Stimulated activated effector memory CD8-positive, alpha-beta T cell treated with anti-CD3 and anti-CD28 coated beads, Interleukin-12 subunit alpha, Interleukin-12 subunit beta, amount 100 ng/mL, for 72 hours (primary cell): ENCODE data around the gene MICAL3.
"Not testable (repeated sequence)": the region's sequence is repeated elsewhere in the genome, so short reads cannot be mapped to it uniquely, and the experiment has no call there.

ENCODE experiments used
- ATAC-seq: fragments of 150-1000 bp; cut with Tn5 transposase; 2 replicates; pipeline ENCODE4 v1.10.0; 2021
- DNase-seq, 2 donors: peaks; one replicate each; pipeline ENCODE4 v3.0.0; 2021 to 2022; ENCODE audit warnings: low spot score in 2 of 2
- H3K27ac Mint-ChIP-seq: one replicate; pipeline ENCODE4 v1.8.0; 2022; ENCODE audit warnings: mild to moderate bottlenecking, mixed read lengths
- H3K36me3 Mint-ChIP-seq: one replicate; pipeline ENCODE4 v1.8.0; 2022; ENCODE audit warnings: mild to moderate bottlenecking, mixed read lengths
- H3K4me1 Mint-ChIP-seq: one replicate; pipeline ENCODE4 v1.8.0; 2022; ENCODE audit warnings: mixed read lengths
- H3K4me3 Mint-ChIP-seq: one replicate; pipeline ENCODE4 v1.8.0; 2022; ENCODE audit warnings: mild to moderate bottlenecking, mixed read lengths
- H3K9me3 Mint-ChIP-seq: one replicate; pipeline ENCODE4 v1.8.0; 2022; ENCODE audit warnings: mixed read lengths

The MICAL3 gene

GRCh38 chr22:18024276-18024939 lies at the start of gene MICAL3:
Gene MICAL3 (minus strand): TSS chr22:18024561. CDS start chr22:17906812, 117,749 bp downstream.
- ATAC-seq, result peak; percentile 94
- peak; percentile 57 to 77 for DNase-seq
- H3K9me3 Mint-ChIP-seq, result no peaks in the 10 kb centered on the region
- H3K27ac Mint-ChIP-seq, result no peak within 1 kb of the TSS
- peaks cover 16% of the 10 kb centered on the region for H3K4me1 Mint-ChIP-seq
- H3K4me3 Mint-ChIP-seq, result peak within 1 kb of the TSS; percentile 88
- no peaks in the 10 kb centered on the region for H3K36me3 Mint-ChIP-seq

GRCh38 chr22:18073927-18074326 lies 49.6 kb upstream of the MICAL3 start:
- not testable (repeated sequence) for H3K4me3 Mint-ChIP-seq, ATAC-seq, H3K27ac Mint-ChIP-seq, DNase-seq, H3K9me3 Mint-ChIP-seq, H3K36me3 Mint-ChIP-seq
- peaks cover 20% of the 10 kb centered on the region for H3K4me1 Mint-ChIP-seq

GRCh38 chr22:18073467-18073866 lies 49.1 kb upstream of the MICAL3 start:
- no peak for ATAC-seq

GRCh38 chr22:18071968-18072310 lies 47.6 kb upstream of the MICAL3 start:
- no peak for DNase-seq
- Mint-ChIP-seq H3K4me3 (no peak overlapping the region), H3K9me3 (no peaks in the 10 kb centered on the region), H3K36me3 (no peaks in the 10 kb centered on the region), H3K4me1 (peaks cover 5% of the 10 kb centered on the region), H3K27ac (no peak overlapping the region)
- ATAC-seq, result no peak

More at GRCh38 chr22:18073467-18073866, 49.1 kb upstream of the MICAL3 start:
- no peak for DNase-seq
- Mint-ChIP-seq H3K4me3 (no peak overlapping the region), H3K9me3 (no peaks in the 10 kb centered on the region), H3K36me3 (peaks cover 2% of the 10 kb centered on the region), H3K4me1 (peaks cover 15% of the 10 kb centered on the region), H3K27ac (no peak overlapping the region)

- H3K36me3 Mint-ChIP-seq, H3K4me3 Mint-ChIP-seq, H3K27ac Mint-ChIP-seq, H3K4me1 Mint-ChIP-seq, ATAC-seq, H3K9me3 Mint-ChIP-seq, DNase-seq: not testable (repeated sequence)
Observed at GRCh38 chr22:18071307-18071967, 47.1 kb upstream of the MICAL3 start.

DNA sequence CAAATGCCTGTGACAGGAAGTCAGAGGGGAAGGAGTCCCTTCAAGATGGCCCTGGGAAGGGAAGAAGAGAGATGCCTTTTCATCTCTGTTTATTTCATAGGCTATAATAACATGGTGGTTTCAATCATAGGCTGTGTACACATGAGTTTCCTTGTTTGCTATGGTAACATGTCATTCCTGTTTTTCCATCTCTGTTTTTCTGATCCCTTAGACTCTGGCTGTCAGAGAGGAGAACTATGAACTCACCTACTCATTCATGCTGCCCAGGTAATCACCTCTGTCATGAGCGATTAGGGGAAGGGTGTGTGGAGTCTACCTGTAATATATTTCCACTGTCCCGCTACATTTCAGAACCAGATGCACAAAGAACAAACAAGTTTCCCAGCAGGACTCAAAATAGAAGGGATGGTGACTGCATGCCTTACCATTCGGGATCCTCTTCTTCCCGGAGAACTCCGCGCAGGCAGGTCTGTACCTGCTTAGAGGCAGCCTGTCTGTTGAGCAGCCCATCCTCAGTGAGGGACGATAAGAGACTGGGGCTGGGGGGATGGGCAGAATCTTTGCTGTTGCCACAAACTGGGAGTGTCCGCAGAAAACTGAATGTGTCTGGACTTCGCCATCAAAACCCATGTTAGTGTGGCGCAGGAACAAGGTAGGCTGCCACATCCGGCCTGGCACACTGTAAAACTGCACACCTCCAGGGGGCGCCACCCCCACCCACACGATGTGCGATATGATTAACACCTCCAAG lies 46.4 kb upstream of the MICAL3 start:
- Mint-ChIP-seq H3K4me1 (peaks cover 6% of the 10 kb centered on the region), H3K9me3 (no peaks in the 10 kb centered on the region), H3K36me3 (no peaks in the 10 kb centered on the region), H3K4me3 (no peak overlapping the region), H3K27ac (no peak overlapping the region)
- no peak for DNase-seq
- ATAC-seq, result no peak

GRCh38 chr22:18070041-18070440 lies 45.7 kb upstream of the MICAL3 start:
- Mint-ChIP-seq H3K4me1 (peaks cover 6% of the 10 kb centered on the region), H3K4me3 (no peak overlapping the region), H3K9me3 (no peaks in the 10 kb centered on the region), H3K36me3 (no peaks in the 10 kb centered on the region), H3K27ac (no peak overlapping the region)
- no peak for ATAC-seq
- DNase-seq, result no peak

DNA sequence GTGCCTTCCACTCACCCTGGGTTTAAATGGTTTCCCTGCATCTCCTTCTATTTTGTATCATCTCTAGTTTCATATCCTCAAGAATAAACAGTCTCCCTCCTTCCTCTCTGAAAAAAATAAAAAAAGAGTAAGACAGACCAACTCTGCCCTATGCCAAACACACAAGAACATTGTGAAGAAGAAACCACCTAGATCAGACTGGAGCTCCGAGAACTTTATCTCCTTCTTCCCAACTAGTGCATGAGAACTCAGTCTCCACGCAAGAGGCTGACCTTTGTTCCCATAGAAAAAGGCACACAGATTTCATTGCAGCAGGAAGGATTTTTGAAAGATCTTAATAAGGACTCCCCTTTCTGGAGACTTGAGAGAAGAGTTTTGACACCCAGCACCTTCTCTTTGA lies 44.7 kb upstream of the MICAL3 start:
- no peak for ATAC-seq
- no peaks in the 10 kb centered on the region for H3K36me3 Mint-ChIP-seq
- H3K9me3 Mint-ChIP-seq, result no peaks in the 10 kb centered on the region
- no peak for DNase-seq
- peaks cover 6% of the 10 kb centered on the region for H3K4me1 Mint-ChIP-seq
- no peak overlapping the region for H3K4me3 Mint-ChIP-seq
- no peak overlapping the region for H3K27ac Mint-ChIP-seq

- no peaks in the 10 kb centered on the region for H3K36me3 Mint-ChIP-seq
- no peak overlapping the region for H3K4me3 Mint-ChIP-seq
- peaks cover 6% of the 10 kb centered on the region for H3K4me1 Mint-ChIP-seq
- no peaks in the 10 kb centered on the region for H3K9me3 Mint-ChIP-seq
- no peak for ATAC-seq
- no peak for DNase-seq
- no peak overlapping the region for H3K27ac Mint-ChIP-seq
Observed at GRCh38 chr22:18068381-18068988, 44.1 kb upstream of the MICAL3 start.

DNA sequence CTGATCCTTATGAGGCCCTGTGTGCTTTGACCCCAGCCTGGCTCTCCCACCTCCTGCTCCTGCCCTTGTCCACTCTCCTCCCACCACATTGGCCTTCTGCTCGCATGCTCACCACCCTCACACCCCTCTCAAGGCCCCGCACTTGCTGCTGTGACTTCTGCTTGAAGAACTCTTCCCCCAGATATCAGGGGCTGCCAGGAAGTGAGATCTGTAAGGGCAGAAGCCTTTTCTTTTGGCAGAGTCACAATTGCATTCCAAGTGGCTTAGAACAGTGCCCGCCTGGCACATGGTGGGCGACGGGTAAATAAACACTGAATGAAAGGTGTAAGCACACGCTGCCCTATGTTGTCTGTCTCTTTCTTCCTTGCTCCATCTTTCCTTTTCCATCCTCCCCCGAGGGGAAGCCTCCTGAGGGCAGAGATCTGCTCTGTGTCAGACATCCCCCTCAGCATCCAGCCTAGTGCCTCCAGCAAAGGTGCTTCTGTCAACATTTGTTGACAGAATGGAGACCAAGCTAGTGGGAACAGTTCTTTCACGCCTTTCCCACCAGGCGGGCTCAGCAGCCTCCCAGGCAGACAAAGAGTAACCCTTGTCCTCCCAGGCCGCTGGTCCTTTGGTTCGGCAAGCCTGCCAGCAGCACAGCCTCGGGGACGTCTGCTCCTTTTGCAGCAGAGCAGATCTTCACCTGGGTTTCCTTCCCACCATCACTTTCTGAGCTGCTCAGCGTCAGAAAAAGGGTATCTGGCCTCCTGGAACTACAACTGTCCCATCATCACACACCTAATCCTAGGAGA lies 43.4 kb upstream of the MICAL3 start:
- no peaks in the 10 kb centered on the region for H3K36me3 Mint-ChIP-seq
- H3K9me3 Mint-ChIP-seq, result no peaks in the 10 kb centered on the region
- ATAC-seq (no peak), DNase-seq (no peak)
- no peak overlapping the region for H3K27ac Mint-ChIP-seq
- H3K4me3 Mint-ChIP-seq, result no peak overlapping the region
- peaks cover 6% of the 10 kb centered on the region for H3K4me1 Mint-ChIP-seq

GRCh38 chr22:18067121-18067520 lies 42.8 kb upstream of the MICAL3 start:
- Mint-ChIP-seq H3K36me3 (no peaks in the 10 kb centered on the region), H3K4me1 (peaks cover 6% of the 10 kb centered on the region), H3K4me3 (no peak overlapping the region), H3K27ac (no peak overlapping the region), H3K9me3 (no peaks in the 10 kb centered on the region)
- DNase-seq, result no peak
- no peak for ATAC-seq

- ATAC-seq, result no peak
- Mint-ChIP-seq H3K27ac (no peak overlapping the region), H3K4me1 (peaks cover 6% of the 10 kb centered on the region)
Observed at GRCh38 chr22:18066181-18066859, 42.0 kb upstream of the MICAL3 start.

GRCh38 chr22:18065256-18065655 lies 40.9 kb upstream of the MICAL3 start:
- Mint-ChIP-seq H3K4me3 (no peak overlapping the region), H3K9me3 (no peaks in the 10 kb centered on the region), H3K36me3 (no peaks in the 10 kb centered on the region), H3K27ac (no peak overlapping the region), H3K4me1 (peaks cover 6% of the 10 kb centered on the region)
- no peak for DNase-seq
- no peak for ATAC-seq

More at GRCh38 chr22:18066181-18066859, 42.0 kb upstream of the MICAL3 start:
- no peak for DNase-seq
- Mint-ChIP-seq H3K4me3 (no peak overlapping the region), H3K9me3 (no peaks in the 10 kb centered on the region), H3K36me3 (no peaks in the 10 kb centered on the region)

DNA sequence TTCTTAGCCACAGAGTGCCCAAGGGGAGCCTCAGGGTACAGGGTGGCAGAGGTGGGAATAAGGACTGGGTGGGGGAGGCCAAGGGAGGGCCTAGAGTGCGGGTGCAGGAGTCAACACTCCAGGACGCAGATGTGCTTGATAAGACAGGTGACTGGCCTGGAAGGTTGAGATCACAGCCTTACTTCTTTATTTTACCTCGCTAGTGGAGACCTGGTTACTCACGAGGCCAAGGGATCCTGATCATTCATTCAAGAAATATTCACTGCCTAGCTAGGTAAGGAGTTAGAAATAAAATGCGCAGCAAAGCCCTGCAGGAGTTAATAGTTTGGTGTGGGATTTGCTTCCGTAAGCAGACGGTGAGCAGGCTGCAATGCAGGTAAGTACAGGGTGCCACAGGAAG lies 40.3 kb upstream of the MICAL3 start:
- no peak for ATAC-seq
- Mint-ChIP-seq H3K9me3 (no peaks in the 10 kb centered on the region), H3K27ac (no peak overlapping the region), H3K4me3 (no peak overlapping the region), H3K4me1 (peaks cover 6% of the 10 kb centered on the region), H3K36me3 (no peaks in the 10 kb centered on the region)
- DNase-seq, result no peak
